SIG-M5 treated with dmso at 0.1 percent for 504 hours (cell line): ENCODE measurements around the gene DNMT3L.
"Not testable (repeated sequence)": the region's sequence is repeated elsewhere in the genome, so short reads cannot be mapped to it uniquely, and the experiment has no call there.

Source experiments
- DNase-seq: peaks from one replicate; lab custom pipeline; 2025; ENCODE audit not compliant: unreplicated experiment; lab: John Stamatoyannopoulos, UW

Gene DNMT3L

DNA sequence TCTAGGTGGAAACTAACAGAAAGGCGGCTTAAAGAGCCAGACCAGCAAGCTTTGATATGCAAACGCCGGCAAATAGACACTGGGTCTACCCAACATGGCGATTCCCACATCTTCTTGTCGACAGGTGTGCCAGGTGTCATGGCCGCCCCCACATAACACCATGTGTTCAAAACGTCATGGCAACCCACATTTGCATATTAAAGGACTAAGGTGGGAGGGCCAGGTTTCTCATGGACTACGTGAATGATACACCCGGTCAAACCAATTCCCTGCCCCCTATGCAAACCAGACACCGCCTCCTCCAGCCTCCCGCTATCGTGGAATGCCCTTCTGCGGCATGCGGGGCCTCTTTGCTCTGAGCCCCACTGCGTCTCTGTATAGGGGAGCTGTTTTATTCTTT, 62.2 kb downstream of the DNMT3L start:
- DNase-seq = no peak

- DNase-seq = not testable (repeated sequence)
Measured at GRCh38 chr21:44197156-44197516, 64.6 kb downstream of the DNMT3L start.
